Measurements from ENCODE around the gene SRCIN1.

DNA sequence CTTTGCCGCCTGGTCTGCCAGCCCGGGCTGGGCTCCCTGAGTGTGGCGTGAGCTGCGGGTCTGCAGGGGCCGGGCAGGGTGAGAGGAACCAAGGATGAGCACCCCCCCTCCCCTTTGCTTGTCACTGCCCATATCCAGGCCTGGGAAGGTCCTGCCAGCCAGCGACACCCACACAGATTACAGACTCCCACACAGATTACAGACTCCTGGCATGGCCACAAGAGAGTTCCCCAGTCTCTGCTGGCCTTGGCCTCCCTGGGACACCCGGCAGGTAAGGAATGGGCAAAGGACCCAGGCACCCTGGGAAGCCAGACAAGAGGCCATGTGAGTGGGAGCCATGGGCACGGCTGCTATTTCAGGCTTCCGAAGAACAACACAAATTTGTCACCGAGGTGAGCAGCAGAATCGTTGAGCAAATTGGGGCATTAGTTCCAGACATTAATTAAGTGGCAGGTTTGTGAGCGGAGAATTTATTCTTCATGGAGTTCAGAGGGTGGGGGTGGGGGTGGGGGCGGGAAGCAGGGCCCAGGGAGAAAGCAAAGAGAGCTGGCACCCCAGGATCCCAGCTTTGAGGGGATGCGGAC lies 41.4 kb downstream of the SRCIN1 start:
- TF ChIP-seq, protein P1, sequence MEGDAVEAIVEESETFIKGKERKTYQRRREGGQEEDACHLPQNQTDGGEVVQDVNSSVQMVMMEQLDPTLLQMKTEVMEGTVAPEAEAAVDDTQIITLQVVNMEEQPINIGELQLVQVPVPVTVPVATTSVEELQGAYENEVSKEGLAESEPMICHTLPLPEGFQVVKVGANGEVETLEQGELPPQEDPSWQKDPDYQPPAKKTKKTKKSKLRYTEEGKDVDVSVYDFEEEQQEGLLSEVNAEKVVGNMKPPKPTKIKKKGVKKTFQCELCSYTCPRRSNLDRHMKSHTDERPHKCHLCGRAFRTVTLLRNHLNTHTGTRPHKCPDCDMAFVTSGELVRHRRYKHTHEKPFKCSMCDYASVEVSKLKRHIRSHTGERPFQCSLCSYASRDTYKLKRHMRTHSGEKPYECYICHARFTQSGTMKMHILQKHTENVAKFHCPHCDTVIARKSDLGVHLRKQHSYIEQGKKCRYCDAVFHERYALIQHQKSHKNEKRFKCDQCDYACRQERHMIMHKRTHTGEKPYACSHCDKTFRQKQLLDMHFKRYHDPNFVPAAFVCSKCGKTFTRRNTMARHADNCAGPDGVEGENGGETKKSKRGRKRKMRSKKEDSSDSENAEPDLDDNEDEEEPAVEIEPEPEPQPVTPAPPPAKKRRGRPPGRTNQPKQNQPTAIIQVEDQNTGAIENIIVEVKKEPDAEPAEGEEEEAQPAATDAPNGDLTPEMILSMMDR (IDR thresholded peaks at IDR 0.05) = no peak
- no peak for TF ChIP-seq POLR2A (IDR thresholded peaks at IDR 0.05; ENCODE audit: low read depth)

Data from esophagus muscularis mucosa (tissue), 3 donors.